GM23338 (cell line): ENCODE measurements around the gene CUX1. TPM values are rescaled to one million over a fixed set of nuclear protein-coding genes. Genes with fewer than 3 reads are reported as not detected.

Source experiments
- ATAC-seq: fragments of 200-7000 bp; cut with Tn5 transposase; 3 replicates; pipeline ENCODE4 v1.9.1; 2020
- DNase-seq: peaks from one replicate; pipeline ENCODE4 v3.0.0-alpha.2; 2015; ENCODE audit warnings: low spot score
- H2AFZ ChIP-seq: fragments of 200-600 bp; sonication (generic); 2 replicates; pipeline ENCODE4 v1.8.0; 2016; ENCODE audit warnings: antibody characterized with exemption, mild to moderate bottlenecking, moderate library complexity
- H3F3A ChIP-seq: fragments of 200-600 bp; sonication (generic); replicated peaks from 2 replicates; pipeline ENCODE4 v1.8.0; 2017; ENCODE audit warnings: antibody characterized with exemption, mixed run types, low read depth
- H3K27ac ChIP-seq: fragments of 200-600 bp; sonication (generic); 2 replicates; pipeline ENCODE4 v1.6.1; 2016; ENCODE audit warnings: low read depth
- H3K27me3 ChIP-seq: fragments of 200-600 bp; sonication (generic); 2 replicates; pipeline ENCODE4 v1.8.0; 2016; ENCODE audit warnings: mild to moderate bottlenecking, mixed run types, moderate library complexity; ENCODE audit not compliant: insufficient read depth
- H3K36me3 ChIP-seq: fragments of 200-600 bp; sonication (generic); 2 replicates; pipeline ENCODE4 v1.8.0; 2016; ENCODE audit warnings: mild to moderate bottlenecking; ENCODE audit not compliant: insufficient read depth
- H3K4me1 ChIP-seq: fragments of 200-600 bp; sonication (generic); 2 replicates; pipeline ENCODE4 v1.8.0; 2016; ENCODE audit warnings: mild to moderate bottlenecking, moderate library complexity; ENCODE audit not compliant: insufficient read depth
- H3K4me2 ChIP-seq: fragments of 200-600 bp; sonication (generic); 2 replicates; pipeline ENCODE4 v1.7.1; 2017; ENCODE audit warnings: mixed run types
- H3K4me3 ChIP-seq: fragments of 200-600 bp; sonication (generic); 2 replicates; pipeline ENCODE4 v1.6.1; 2016; ENCODE audit warnings: mixed run types
- H3K79me2 ChIP-seq: fragments of 200-600 bp; sonication (generic); replicated peaks from 2 replicates; pipeline ENCODE4 v1.8.0; 2017; ENCODE audit warnings: mild to moderate bottlenecking; ENCODE audit not compliant: insufficient read depth
- H3K9me2 ChIP-seq: fragments of 200-600 bp; sonication (generic); 2 replicates; pipeline ENCODE4 v1.8.0; 2017; ENCODE audit not compliant: insufficient read depth
- H4K20me1 ChIP-seq: fragments of 200-600 bp; sonication (generic); replicated peaks from 2 replicates; pipeline ENCODE4 v1.8.0; 2017; ENCODE audit warnings: mild to moderate bottlenecking; ENCODE audit not compliant: insufficient read depth
- H3K27ac Mint-ChIP-seq: 2 replicates; pipeline ENCODE4 v1.8.0; 2020; ENCODE audit warnings: inconsistent platforms, mild to moderate bottlenecking, moderate library complexity, mixed read lengths
- H3K27me3 Mint-ChIP-seq: 3 replicates; pipeline ENCODE4 v1.8.0; 2022; ENCODE audit warnings: low read depth, mild to moderate bottlenecking, moderate library complexity, mixed read lengths, inconsistent platforms; ENCODE audit not compliant: insufficient read depth, poor library complexity
- H3K36me3 Mint-ChIP-seq: 3 replicates; pipeline ENCODE4 v1.8.0; 2021; ENCODE audit warnings: low read depth, mild to moderate bottlenecking, inconsistent platforms, moderate library complexity, mixed read lengths
- H3K4me1 Mint-ChIP-seq: 3 replicates; pipeline ENCODE4 v1.8.0; 2020; ENCODE audit warnings: mild to moderate bottlenecking, inconsistent platforms, mixed read lengths
- H3K4me3 Mint-ChIP-seq: 3 replicates; pipeline ENCODE4 v1.8.0; 2021; ENCODE audit warnings: moderate library complexity, mild to moderate bottlenecking, inconsistent platforms, mixed read lengths
- H3K9me3 Mint-ChIP-seq: 3 replicates; pipeline ENCODE4 v1.8.0; 2020; ENCODE audit warnings: moderate library complexity, mild to moderate bottlenecking, inconsistent platforms, mixed read lengths
- CREB1 ChIP-seq: fragments of 250-450 bp; sonication (Bioruptor Pico); IDR thresholded peaks from 2 replicates; pipeline ENCODE4 v1.5.0; 2020; ENCODE audit warnings: low read depth, mild to moderate bottlenecking, moderate library complexity
- EZH2 ChIP-seq: fragments of 200-600 bp; sonication (generic); IDR thresholded peaks from one replicate; pipeline ENCODE4 v1.8.0; 2017; ENCODE audit warnings: antibody characterized with exemption, mild to moderate bottlenecking, low read depth; ENCODE audit not compliant: unreplicated experiment
- EZH2phosphoT487 ChIP-seq: fragments of 200-600 bp; sonication (generic); IDR thresholded peaks from one replicate; pipeline ENCODE4 v1.8.1; 2018; ENCODE audit warnings: antibody characterized with exemption; ENCODE audit not compliant: unreplicated experiment
- JUNB ChIP-seq: IDR thresholded peaks from one replicate; pipeline ENCODE4 v1.6.1; 2016; ENCODE audit warnings: antibody characterized with exemption; ENCODE audit not compliant: unreplicated experiment
- NANOG ChIP-seq: IDR thresholded peaks from 2 replicates; pipeline ENCODE4 v1.6.1; 2016; ENCODE audit warnings: antibody characterized with exemption, borderline replicate concordance
- POLR2AphosphoS5 ChIP-seq: IDR thresholded peaks from 2 replicates; pipeline ENCODE4 v1.6.1; 2016; ENCODE audit warnings: antibody characterized with exemption, low read depth
- STAT1 ChIP-seq: IDR thresholded peaks from one replicate; pipeline ENCODE4 v1.6.1; 2016; ENCODE audit warnings: antibody characterized with exemption; ENCODE audit not compliant: unreplicated experiment
- ZNF114 ChIP-seq: fragments of 250-450 bp; sonication (Bioruptor Pico); IDR thresholded peaks from 2 replicates; pipeline ENCODE4 v1.5.0; 2020; ENCODE audit warnings: mild to moderate bottlenecking, moderate library complexity
- ZNF331 ChIP-seq: fragments of 250-450 bp; sonication (Bioruptor Pico); IDR thresholded peaks from 2 replicates; pipeline ENCODE4 v1.5.0; 2020; ENCODE audit warnings: low read depth, mild to moderate bottlenecking, moderate library complexity
- ZNF462 ChIP-seq: fragments of 250-450 bp; sonication (Bioruptor Pico); IDR thresholded peaks from 2 replicates; pipeline ENCODE4 v1.5.0; 2020; ENCODE audit warnings: mild to moderate bottlenecking, moderate library complexity
- polyA plus RNA-seq: library from polyadenylated mRNA; unstranded; fragments of >200 nt; fragmentation: Nextera tagmentation; extraction: Ambion mirVana; gene quantifications from 2 replicates; pipeline ENCODE4 v1.2.1, GENCODE V29; 2016
- total RNA-seq: library from RNA; depleted of rRNA; stranded (reverse); fragments of >200 nt; shearing (Covaris generic); gene quantifications from 2 replicates; pipeline ENCODE4 v1.2.3, GENCODE V29; 2014
- TF ChIP-seq, protein P1 (sequence below), 2 experiments: fragments of 200-600 bp in 1 of 2; sonication (generic) in 1 of 2; conservative IDR thresholded peaks; 2 replicates each; pipeline versions ENCODE4 v1.5.1 to v1.6.1; 2016 to 2017; ENCODE audit warnings: antibody characterized with exemption in 2 of 2, low read depth in 2 of 2, mild to moderate bottlenecking in 2 of 2, moderate library complexity in 1 of 2
- TF ChIP-seq, protein P2 (sequence below): IDR thresholded peaks from one replicate; pipeline ENCODE4 v1.6.1; 2018; ENCODE audit warnings: antibody characterized with exemption; ENCODE audit not compliant: unreplicated experiment
- TF ChIP-seq, protein P3 (sequence below): IDR thresholded peaks from 2 replicates; pipeline ENCODE4 v1.6.1; 2016; ENCODE audit warnings: antibody characterized with exemption

Gene CUX1
- total and polyA plus RNA-seq, 2 experiments from 2014 or later, result 49.9 to 64.0 TPM

GRCh38 chr7:102008535-102009262, 191.3 kb downstream of the CUX1 start:
- Mint-ChIP-seq H3K4me1 (peaks cover 15% of the 10 kb centered on the region), H3K4me3 (no peak overlapping the region), H3K36me3 (peaks cover 5% of the 10 kb centered on the region; the same call in 1 of the 3 replicates), H3K27ac (peak overlapping the region; percentile 57), H3K27me3 (peaks cover 14% of the 10 kb centered on the region), H3K9me3 (no peaks in the 10 kb centered on the region)
- Histone ChIP-seq H3K36me3 (no peaks in the 10 kb centered on the region), H4K20me1 (peaks cover 12% of the 10 kb centered on the region), H2AFZ (no peak overlapping the region), H3K79me2 (peaks cover 57% of the 10 kb centered on the region), H3K4me2 (no peak overlapping the region), H3K27me3 (no peaks in the 10 kb centered on the region), H3K4me1 (peaks cover 11% of the 10 kb centered on the region; the same call in 1 of the 2 replicates), H3F3A (no peaks in the 10 kb centered on the region), H3K9me2 (no peaks in the 10 kb centered on the region), H3K27ac (no peak overlapping the region), H3K4me3 (no peak overlapping the region)
- TF ChIP-seq ZNF114 (CRISPR knock-in tag) (no peak), CREB1 (no peak), STAT1 (no peak), EZH2 (no peak), POLR2AphosphoS5 (no peak), ZNF462 (no peak), ZNF331 (no peak), NANOG (no peak), EZH2phosphoT487 (no peak), JUNB (no peak)
- TF ChIP-seq, protein P1, sequence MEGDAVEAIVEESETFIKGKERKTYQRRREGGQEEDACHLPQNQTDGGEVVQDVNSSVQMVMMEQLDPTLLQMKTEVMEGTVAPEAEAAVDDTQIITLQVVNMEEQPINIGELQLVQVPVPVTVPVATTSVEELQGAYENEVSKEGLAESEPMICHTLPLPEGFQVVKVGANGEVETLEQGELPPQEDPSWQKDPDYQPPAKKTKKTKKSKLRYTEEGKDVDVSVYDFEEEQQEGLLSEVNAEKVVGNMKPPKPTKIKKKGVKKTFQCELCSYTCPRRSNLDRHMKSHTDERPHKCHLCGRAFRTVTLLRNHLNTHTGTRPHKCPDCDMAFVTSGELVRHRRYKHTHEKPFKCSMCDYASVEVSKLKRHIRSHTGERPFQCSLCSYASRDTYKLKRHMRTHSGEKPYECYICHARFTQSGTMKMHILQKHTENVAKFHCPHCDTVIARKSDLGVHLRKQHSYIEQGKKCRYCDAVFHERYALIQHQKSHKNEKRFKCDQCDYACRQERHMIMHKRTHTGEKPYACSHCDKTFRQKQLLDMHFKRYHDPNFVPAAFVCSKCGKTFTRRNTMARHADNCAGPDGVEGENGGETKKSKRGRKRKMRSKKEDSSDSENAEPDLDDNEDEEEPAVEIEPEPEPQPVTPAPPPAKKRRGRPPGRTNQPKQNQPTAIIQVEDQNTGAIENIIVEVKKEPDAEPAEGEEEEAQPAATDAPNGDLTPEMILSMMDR (conservative IDR thresholded peaks at IDR 0.05; ENCODE audit: low read depth in 2 of 2), result no peak
- TF ChIP-seq, protein P2, sequence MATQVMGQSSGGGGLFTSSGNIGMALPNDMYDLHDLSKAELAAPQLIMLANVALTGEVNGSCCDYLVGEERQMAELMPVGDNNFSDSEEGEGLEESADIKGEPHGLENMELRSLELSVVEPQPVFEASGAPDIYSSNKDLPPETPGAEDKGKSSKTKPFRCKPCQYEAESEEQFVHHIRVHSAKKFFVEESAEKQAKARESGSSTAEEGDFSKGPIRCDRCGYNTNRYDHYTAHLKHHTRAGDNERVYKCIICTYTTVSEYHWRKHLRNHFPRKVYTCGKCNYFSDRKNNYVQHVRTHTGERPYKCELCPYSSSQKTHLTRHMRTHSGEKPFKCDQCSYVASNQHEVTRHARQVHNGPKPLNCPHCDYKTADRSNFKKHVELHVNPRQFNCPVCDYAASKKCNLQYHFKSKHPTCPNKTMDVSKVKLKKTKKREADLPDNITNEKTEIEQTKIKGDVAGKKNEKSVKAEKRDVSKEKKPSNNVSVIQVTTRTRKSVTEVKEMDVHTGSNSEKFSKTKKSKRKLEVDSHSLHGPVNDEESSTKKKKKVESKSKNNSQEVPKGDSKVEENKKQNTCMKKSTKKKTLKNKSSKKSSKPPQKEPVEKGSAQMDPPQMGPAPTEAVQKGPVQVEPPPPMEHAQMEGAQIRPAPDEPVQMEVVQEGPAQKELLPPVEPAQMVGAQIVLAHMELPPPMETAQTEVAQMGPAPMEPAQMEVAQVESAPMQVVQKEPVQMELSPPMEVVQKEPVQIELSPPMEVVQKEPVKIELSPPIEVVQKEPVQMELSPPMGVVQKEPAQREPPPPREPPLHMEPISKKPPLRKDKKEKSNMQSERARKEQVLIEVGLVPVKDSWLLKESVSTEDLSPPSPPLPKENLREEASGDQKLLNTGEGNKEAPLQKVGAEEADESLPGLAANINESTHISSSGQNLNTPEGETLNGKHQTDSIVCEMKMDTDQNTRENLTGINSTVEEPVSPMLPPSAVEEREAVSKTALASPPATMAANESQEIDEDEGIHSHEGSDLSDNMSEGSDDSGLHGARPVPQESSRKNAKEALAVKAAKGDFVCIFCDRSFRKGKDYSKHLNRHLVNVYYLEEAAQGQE, result no peak
- TF ChIP-seq, protein P3, sequence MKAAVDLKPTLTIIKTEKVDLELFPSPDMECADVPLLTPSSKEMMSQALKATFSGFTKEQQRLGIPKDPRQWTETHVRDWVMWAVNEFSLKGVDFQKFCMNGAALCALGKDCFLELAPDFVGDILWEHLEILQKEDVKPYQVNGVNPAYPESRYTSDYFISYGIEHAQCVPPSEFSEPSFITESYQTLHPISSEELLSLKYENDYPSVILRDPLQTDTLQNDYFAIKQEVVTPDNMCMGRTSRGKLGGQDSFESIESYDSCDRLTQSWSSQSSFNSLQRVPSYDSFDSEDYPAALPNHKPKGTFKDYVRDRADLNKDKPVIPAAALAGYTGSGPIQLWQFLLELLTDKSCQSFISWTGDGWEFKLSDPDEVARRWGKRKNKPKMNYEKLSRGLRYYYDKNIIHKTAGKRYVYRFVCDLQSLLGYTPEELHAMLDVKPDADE, result no peak
- no peak for DNase-seq
- no peak for ATAC-seq
